Renal pelvis (tissue), 12 donors: ENCODE data around the gene ITGB1. TPM values are rescaled to one million over a fixed set of nuclear protein-coding genes. Genes with fewer than 3 reads are reported as not detected.
"Not testable (repeated sequence)": the region's sequence is repeated elsewhere in the genome, so short reads cannot be mapped to it uniquely, and the experiment has no call there.

ENCODE experiments used
- DNase-seq: peaks from one replicate; pipeline ENCODE4 v3.0.0-alpha.2; 2013
- long read RNA-seq, 16 experiments: transcript quantifications; one replicate each; lab custom pipeline, GENCODE V29; 2026
- polyA plus RNA-seq, 3 donors: library from polyadenylated mRNA; unstranded; fragments of 120-200 nt; gene quantifications; one replicate each; pipeline ENCODE4 v1.2.1, GENCODE V29; 2013; ENCODE audit not compliant: insufficient read length in 3 of 3

ITGB1 gene
- 100 to 1,000 TPM; 477 to 578 (median 541) TPM for polyA plus RNA-seq
- long read RNA-seq, donor 1, transcript ITGB1-201 (16 exons, 3,640 nt) = major isoform, 95 of 214 reads
- long read RNA-seq, donor 1, partial matches to known transcripts = 116 of 214 reads
- long read RNA-seq, donor 1, other reads (novel, unspliced or antisense) = 0 of 214 reads
- long read RNA-seq, donor 2, transcript ITGB1-201 (16 exons, 3,640 nt) = major isoform, 104 of 237 reads
- long read RNA-seq, donor 2, partial matches to known transcripts = 133 of 237 reads
- long read RNA-seq, donor 2, other reads (novel, unspliced or antisense) = 0 of 237 reads
- long read RNA-seq, donor 3, transcript ITGB1-201 (16 exons, 3,640 nt) = major isoform, 70 of 231 reads
- long read RNA-seq, donor 3, partial matches to known transcripts = 159 of 231 reads
- long read RNA-seq, donor 3, other reads (novel, unspliced or antisense) = 0 of 231 reads
- long read RNA-seq, donor 4, transcript ITGB1-201 (16 exons, 3,640 nt) = major isoform, 72 of 185 reads
- long read RNA-seq, donor 4, partial matches to known transcripts = 112 of 185 reads
- long read RNA-seq, donor 4, other reads (novel, unspliced or antisense) = 0 of 185 reads
- long read RNA-seq, donor 5, transcript ITGB1-201 (16 exons, 3,640 nt) = major isoform, 48 of 148 reads
- long read RNA-seq, donor 5, partial matches to known transcripts = 99 of 148 reads
- long read RNA-seq, donor 5, other reads (novel, unspliced or antisense) = 0 of 148 reads
- long read RNA-seq, donor 6, transcript ITGB1-201 (16 exons, 3,640 nt) = major isoform, 84 of 207 reads
- long read RNA-seq, donor 6, partial matches to known transcripts = 122 of 207 reads
- long read RNA-seq, donor 6, other reads (novel, unspliced or antisense) = 0 of 207 reads
- long read RNA-seq, donor 7, transcript ITGB1-201 (16 exons, 3,640 nt) = major isoform, 117 of 343 reads
- long read RNA-seq, donor 7, partial matches to known transcripts = 224 of 343 reads
- long read RNA-seq, donor 7, other reads (novel, unspliced or antisense) = 0 of 343 reads
- long read RNA-seq, donor 8, transcript ITGB1-201 (16 exons, 3,640 nt) = major isoform, 45 of 125 reads
- long read RNA-seq, donor 8, partial matches to known transcripts = 78 of 125 reads
- long read RNA-seq, donor 8, other reads (novel, unspliced or antisense) = 0 of 125 reads
- long read RNA-seq, donor 9, transcript ITGB1-201 (16 exons, 3,640 nt) = major isoform, 90 of 306 reads
- long read RNA-seq, donor 9, partial matches to known transcripts = 209 of 306 reads
- long read RNA-seq, donor 9, other reads (novel, unspliced or antisense) = 5 of 306 reads
- long read RNA-seq, donor 10, transcript ITGB1-201 (16 exons, 3,640 nt) = major isoform, 49 of 267 reads
- long read RNA-seq, donor 10, partial matches to known transcripts = 218 of 267 reads
- long read RNA-seq, donor 10, other reads (novel, unspliced or antisense) = 0 of 267 reads
- long read RNA-seq, donor 11, transcript ITGB1-201 (16 exons, 3,640 nt) = major isoform, 63 of 192 reads
- long read RNA-seq, donor 11, partial matches to known transcripts = 127 of 192 reads
- long read RNA-seq, donor 11, other reads (novel, unspliced or antisense) = 0 of 192 reads
- long read RNA-seq, donor 12, transcript ITGB1-201 (16 exons, 3,640 nt) = major isoform, 101 of 259 reads
- long read RNA-seq, donor 12, partial matches to known transcripts = 157 of 259 reads
- long read RNA-seq, donor 12, other reads (novel, unspliced or antisense) = 0 of 259 reads
- long read RNA-seq, donor 13, transcript ITGB1-201 (16 exons, 3,640 nt) = major isoform, 26 of 99 reads
- long read RNA-seq, donor 13, partial matches to known transcripts = 73 of 99 reads
- long read RNA-seq, donor 13, other reads (novel, unspliced or antisense) = 0 of 99 reads
- long read RNA-seq, donor 14 = 0 reads
- long read RNA-seq, donor 15, transcript ITGB1-201 (16 exons, 3,640 nt) = major isoform, 103 of 220 reads
- long read RNA-seq, donor 15, partial matches to known transcripts = 117 of 220 reads
- long read RNA-seq, donor 15, other reads (novel, unspliced or antisense) = 0 of 220 reads
- long read RNA-seq, donor 16, transcript ITGB1-201 (16 exons, 3,640 nt) = major isoform, 77 of 268 reads
- long read RNA-seq, donor 16, partial matches to known transcripts = 190 of 268 reads
- long read RNA-seq, donor 16, other reads (novel, unspliced or antisense) = 0 of 268 reads

- DNase-seq = peak; percentile 97
Measured at GRCh38 chr10:32958085-32959005, at the start of gene ITGB1. ITGB1 (minus strand) TSS chr10:32958230; CDS start chr10:32935558, 22,672 bp downstream.

GRCh38 chr10:33006342-33006887, 48.4 kb upstream of the ITGB1 start:
- no peak for DNase-seq

- peak; percentile 35 for DNase-seq
Measured at GRCh38 chr10:33005322-33006301, 47.6 kb upstream of the ITGB1 start.

- no peak for DNase-seq
Measured at GRCh38 chr10:33001908-33002492, 44.0 kb upstream of the ITGB1 start.

GRCh38 chr10:32998060-32998581, 40.1 kb upstream of the ITGB1 start:
- DNase-seq = not testable (repeated sequence)

GRCh38 chr10:32995751-32996150, 37.7 kb upstream of the ITGB1 start:
- DNase-seq = no peak

- no peak for DNase-seq
Measured at GRCh38 chr10:32995066-32995622, 37.1 kb upstream of the ITGB1 start.

GRCh38 chr10:32994632-32995031, 36.6 kb upstream of the ITGB1 start:
- not testable (repeated sequence) for DNase-seq

- DNase-seq = not testable (repeated sequence)
Measured at GRCh38 chr10:32992310-32992709, 34.3 kb upstream of the ITGB1 start.

- DNase-seq = no peak
Measured at GRCh38 chr10:32990811-32991210, 32.8 kb upstream of the ITGB1 start.

- no peak for DNase-seq
Measured at GRCh38 chr10:32988604-32989003, 30.6 kb upstream of the ITGB1 start.

- DNase-seq = no peak
Measured at GRCh38 chr10:32987172-32987571, 29.1 kb upstream of the ITGB1 start.

GRCh38 chr10:32985775-32986350, 27.8 kb upstream of the ITGB1 start:
- no peak for DNase-seq

GRCh38 chr10:32985341-32985764, 27.3 kb upstream of the ITGB1 start:
- DNase-seq = no peak

GRCh38 chr10:32984003-32984600, 26.1 kb upstream of the ITGB1 start:
- DNase-seq = no peak
